ENCODE measurements around the gene NHEJ1. TPM values are rescaled to one million over a fixed set of nuclear protein-coding genes. Genes with fewer than 3 reads are reported as not detected.

NHEJ1 gene
- total RNA-seq, 1 experiment from 2014 or later, result 20.8 TPM

- no peaks in the 10 kb centered on the region for H3K79me2 ChIP-seq (ENCODE audit: insufficient read depth, low read length)
- H2BK15ac ChIP-seq (ENCODE audit: low read depth, low read length), result no peak overlapping the region
- no peaks in the 10 kb centered on the region for H3K79me1 ChIP-seq (ENCODE audit: insufficient read depth, low read depth, low read length, poor library complexity, severe bottlenecking)
- H3K27me3 ChIP-seq (ENCODE audit: insufficient read depth, low read length), result no peaks in the 10 kb centered on the region
- H2BK120ac ChIP-seq (ENCODE audit: low read depth, low read length, poor library complexity, severe bottlenecking), result no peak overlapping the region
- Mint-ChIP-seq H3K27me3 (ENCODE audit: low read depth) (no peaks in the 10 kb centered on the region), H3K4me1 (peaks cover 4 to 6% of the 10 kb centered on the region in 2 experiments; a peak in 2 of 4 replicates), H3K9me3 (no peaks in the 10 kb centered on the region), H3K36me3 (ENCODE audit: insufficient read depth in 1 of 3, low read depth in 3 of 3) (no peaks in the 10 kb centered on the region), H3K4me3 (no peak overlapping the region), H3K27ac (peak overlapping the region in 1 of 3 experiments; percentile 91; a peak in 1 of 7 replicates)
- H4K8ac ChIP-seq (replicated peaks; ENCODE audit: insufficient read length, low read depth, low read length), result no peak overlapping the region
- H2AFZ ChIP-seq (ENCODE audit: low read length), result no peak overlapping the region
- H4K5ac ChIP-seq (ENCODE audit: insufficient read length, low read depth, low read length), result no peak overlapping the region
- 0 out of 2 replicates have a peak, but pooled peaks cover 4% of the 10 kb centered on the region for H3K4me1 ChIP-seq (ENCODE audit: insufficient read depth, low read length)
- H3K14ac ChIP-seq (ENCODE audit: insufficient read depth, low read length), result no peak overlapping the region
- no peak overlapping the region for H3K18ac ChIP-seq (ENCODE audit: insufficient read length, low read depth, low read length)
- H2BK5ac ChIP-seq (ENCODE audit: insufficient read length, low read length), result no peak overlapping the region
- no peak overlapping the region for H3T11ph ChIP-seq (ENCODE audit: low read length)
- H4K20me1 ChIP-seq (ENCODE audit: control insufficient read depth, insufficient read depth, insufficient read length), result no peaks in the 10 kb centered on the region
- TF ChIP-seq, protein P1, sequence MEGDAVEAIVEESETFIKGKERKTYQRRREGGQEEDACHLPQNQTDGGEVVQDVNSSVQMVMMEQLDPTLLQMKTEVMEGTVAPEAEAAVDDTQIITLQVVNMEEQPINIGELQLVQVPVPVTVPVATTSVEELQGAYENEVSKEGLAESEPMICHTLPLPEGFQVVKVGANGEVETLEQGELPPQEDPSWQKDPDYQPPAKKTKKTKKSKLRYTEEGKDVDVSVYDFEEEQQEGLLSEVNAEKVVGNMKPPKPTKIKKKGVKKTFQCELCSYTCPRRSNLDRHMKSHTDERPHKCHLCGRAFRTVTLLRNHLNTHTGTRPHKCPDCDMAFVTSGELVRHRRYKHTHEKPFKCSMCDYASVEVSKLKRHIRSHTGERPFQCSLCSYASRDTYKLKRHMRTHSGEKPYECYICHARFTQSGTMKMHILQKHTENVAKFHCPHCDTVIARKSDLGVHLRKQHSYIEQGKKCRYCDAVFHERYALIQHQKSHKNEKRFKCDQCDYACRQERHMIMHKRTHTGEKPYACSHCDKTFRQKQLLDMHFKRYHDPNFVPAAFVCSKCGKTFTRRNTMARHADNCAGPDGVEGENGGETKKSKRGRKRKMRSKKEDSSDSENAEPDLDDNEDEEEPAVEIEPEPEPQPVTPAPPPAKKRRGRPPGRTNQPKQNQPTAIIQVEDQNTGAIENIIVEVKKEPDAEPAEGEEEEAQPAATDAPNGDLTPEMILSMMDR (conservative IDR thresholded peaks at IDR 0.05), result no peak
- no CpG with 5 or more reads among the region's 10 CpGs for WGBS (ENCODE audit: extremely low coverage, insufficient read length, low lambda C conversion rate)
- H2BK20ac ChIP-seq (ENCODE audit: low read depth, low read length, poor library complexity, severe bottlenecking), result no peak overlapping the region
- no peak overlapping the region for H3K4ac ChIP-seq (ENCODE audit: low read depth, low read length)
- no peak overlapping the region for H3K4me2 ChIP-seq (ENCODE audit: insufficient read depth, insufficient read length, low read length)
- H3K27ac ChIP-seq (ENCODE audit: insufficient read length, low read depth, low read length), result no peak overlapping the region
- no peak overlapping the region for H2BK12ac ChIP-seq (ENCODE audit: insufficient read length, low read depth, low read length)
- no peaks in the 10 kb centered on the region for H3K23me2 ChIP-seq (ENCODE audit: insufficient read length, low read depth, low read length, poor library complexity, severe bottlenecking)
- DNase-seq, result no peak
- H4K91ac ChIP-seq (ENCODE audit: insufficient read length, low read depth, low read length), result no peak overlapping the region
- H3K56ac ChIP-seq (ENCODE audit: insufficient read length, low read depth, low read length), result no peak overlapping the region
- no peak overlapping the region for H2AK5ac ChIP-seq (ENCODE audit: insufficient read length, low read length)
- no peak overlapping the region for H3K23ac ChIP-seq (ENCODE audit: insufficient read length, low read depth, low read length)
- no peak overlapping the region for H3K9ac ChIP-seq (ENCODE audit: extremely low read depth, insufficient read length, low read length)
- H3K9me3 ChIP-seq (ENCODE audit: control insufficient read depth, low read depth, low read length), result no peaks in the 10 kb centered on the region
Measured at GRCh38 chr2:219125225-219125885, 35.3 kb downstream of the NHEJ1 start.

All from H9 (cell line).